UCSD-AML1 (cell line): ENCODE results near the gene RHOBTB3.

Source experiments
- DNase-seq: peaks from one replicate; lab custom pipeline; 2025; ENCODE audit not compliant: unreplicated experiment; lab: John Stamatoyannopoulos, UW

RHOBTB3 gene

GRCh38 chr5:95837492-95837891 lies 106.4 kb downstream of the RHOBTB3 start:
- DNase-seq, result no peak

GRCh38 chr5:95838001-95838520 lies 106.9 kb downstream of the RHOBTB3 start:
- DNase-seq, result no peak

- DNase-seq, result no peak
Measured at GRCh38 chr5:95838556-95838955, 107.4 kb downstream of the RHOBTB3 start.

- no peak for DNase-seq
Measured at GRCh38 chr5:95839658-95840057, 108.5 kb downstream of the RHOBTB3 start.

GRCh38 chr5:95840956-95841705 lies 110.0 kb downstream of the RHOBTB3 start:
- no peak for DNase-seq

GRCh38 chr5:95841914-95842812 lies 111.0 kb downstream of the RHOBTB3 start:
- peak; percentile 13 for DNase-seq

- peak; percentile 84 for DNase-seq
Measured at GRCh38 chr5:95842854-95843544, 111.9 kb downstream of the RHOBTB3 start.

- no peak for DNase-seq
Measured at GRCh38 chr5:95843733-95844223, 112.6 kb downstream of the RHOBTB3 start.

GRCh38 chr5:95845391-95845790 lies 114.3 kb downstream of the RHOBTB3 start:
- DNase-seq, result no peak
